ENCODE results near the gene BCAS1. TPM values are rescaled to one million over a fixed set of nuclear protein-coding genes. Genes with fewer than 3 reads are reported as not detected.

BCAS1 gene
- total and polyA plus RNA-seq, 10 of the 15 experiments (the other 5 are each of a cell fraction or from before 2014, with no cell fraction given) = 0.21 to 1.4 (median 0.55) TPM

GRCh38 chr20:53995949-53996348 lies 74.4 kb downstream of the BCAS1 start:
- in situ Hi-C loops (cut with MboI) (no loop called here), intact Hi-C loops (cut with micrococcal nuclease; ENCODE audit: unreplicated experiment) (no loop called here)
- CTCF ChIA-PET = no interaction called here
- POLR2A ChIA-PET = no interaction called here
- RAD21 ChIA-PET (ENCODE audit: unreplicated experiment) = no interaction called here
- FAIRE-seq (no peak), DNase-seq (ENCODE audit: low read depth, low spot score) (no peak), ATAC-seq (no peak)
- H3K27ac ChIP-seq (ENCODE audit: control insufficient read depth, insufficient read depth) = no peak overlapping the region
- no peak overlapping the region for H3K9ac ChIP-seq (ENCODE audit: control insufficient read depth, insufficient read depth, low read length)
- TF ChIP-seq NKRF (conservative IDR thresholded peaks at IDR 0.05) = no peak
- TF ChIP-seq SRF (IDR thresholded peaks at IDR 0.05; ENCODE audit: low read depth in 2 of 2, low read length in 2 of 2) = no peak
- no peak for TF ChIP-seq PKNOX1 (IDR thresholded peaks at IDR 0.05)
- peak; percentile 48; the same call in 1 of the 2 replicates for TF ChIP-seq NFXL1 (IDR thresholded peaks at IDR 0.05; ENCODE audit: borderline replicate concordance)
- no peak for TF ChIP-seq LARP7 (IDR thresholded peaks at IDR 0.05)
- no peak for TF ChIP-seq ZNF274 (IDR thresholded peaks at IDR 0.05; ENCODE audit: insufficient read depth, insufficient read length)
- no peak for TF ChIP-seq ASH2L (IDR thresholded peaks at IDR 0.05; ENCODE audit: borderline replicate concordance, low read depth)
- no peak for TF ChIP-seq PRDM15 (CRISPR knock-in tag; IDR thresholded peaks at IDR 0.05)
- TF ChIP-seq ZNF687 (IDR thresholded peaks at IDR 0.05) = no peak
- no peaks in the 10 kb centered on the region; the same call in 2 of the 3 replicates for H3K9me3 ChIP-seq (replicated peaks; ENCODE audit: control insufficient read depth, insufficient read depth, low read length)
- H3K4me3 ChIP-seq = no peak overlapping the region
- WGBS (ENCODE audit: insufficient coverage, insufficient replicate concordance, low lambda C conversion rate, missing lambda C conversion rate) = 61% methylated on average over 5 of the region's 5 CpGs
- H3K4me2 ChIP-seq (ENCODE audit: control insufficient read depth, insufficient read depth) = no peak overlapping the region
- no peaks in the 10 kb centered on the region for H3K27me3 ChIP-seq (replicated peaks in 1 of 2; ENCODE audit: control insufficient read depth in 2 of 2, insufficient read depth in 2 of 2, low read length in 1 of 2)
- H3K4me1 ChIP-seq (ENCODE audit: control insufficient read depth, insufficient read depth, low read length) = no peaks in the 10 kb centered on the region
- H4K20me1 ChIP-seq (ENCODE audit: control insufficient read depth, insufficient read depth) = no peaks in the 10 kb centered on the region
- SMC1A ChIA-PET (ENCODE audit: uncharacterized antibody, unreplicated experiment) = no interaction called here
- no peaks in the 10 kb centered on the region for H3K79me2 ChIP-seq (ENCODE audit: control insufficient read depth, insufficient read depth, low read length)
- H2AFZ ChIP-seq (ENCODE audit: control insufficient read depth, low read depth, low read length) = no peak overlapping the region
- no peaks in the 10 kb centered on the region for H3K36me3 ChIP-seq (ENCODE audit: control insufficient read depth in 2 of 2, insufficient read depth in 2 of 2, low read length in 1 of 2)
- no TSS peak for BruUV-seq (replicated peaks)
